DND-41 (cell line): ENCODE measurements around the gene SNN.

Experiments used
- ATAC-seq: fragments of 200-7000 bp; cut with Tn5 transposase; 3 replicates; pipeline ENCODE4 v1.9.1; 2021; ENCODE audit warnings: low read depth; ENCODE audit not compliant: insufficient read depth
- DNase-seq: peaks from one replicate; pipeline ENCODE4 v3.0.0-alpha.2; 2020
- H2AFZ ChIP-seq: 2 replicates; pipeline ENCODE4 v1.6.0; 2012; ENCODE audit warnings: low read depth, low read length
- H3K27ac ChIP-seq: 2 replicates; pipeline ENCODE4 v1.5.1; 2012; ENCODE audit warnings: low read length, inconsistent platforms
- H3K27me3 ChIP-seq: fragments of 200-600 bp; sonication (generic); 2 replicates; pipeline ENCODE4 v1.6.0; 2012; ENCODE audit warnings: low read length, mild to moderate bottlenecking, inconsistent platforms; ENCODE audit not compliant: insufficient read depth, poor library complexity
- H3K36me3 ChIP-seq: 2 replicates; pipeline ENCODE4 v1.5.1; 2012; ENCODE audit warnings: low read length, inconsistent platforms; ENCODE audit not compliant: insufficient read depth
- H3K4me1 ChIP-seq: 2 replicates; pipeline ENCODE4 v1.5.1; 2012; ENCODE audit warnings: mild to moderate bottlenecking, low read length; ENCODE audit not compliant: insufficient read depth
- H3K4me2 ChIP-seq: 2 replicates; pipeline ENCODE4 v1.6.0; 2012; ENCODE audit warnings: mild to moderate bottlenecking, moderate library complexity, low read length, inconsistent platforms; ENCODE audit not compliant: insufficient read depth
- H3K4me3 ChIP-seq, 2 experiments: fragments of 200-600 bp in 1 of 2; shearing (Covaris generic) in 1 of 2; 2 replicates each; pipeline ENCODE4 v1.5.1; 2012 to 2016; ENCODE audit warnings: inconsistent platforms in 2 of 2, low read length in 2 of 2, mild to moderate bottlenecking in 2 of 2, low read depth in 1 of 2, moderate library complexity in 1 of 2
- H3K79me2 ChIP-seq: 2 replicates; pipeline ENCODE4 v1.6.0; 2012; ENCODE audit warnings: low read length, inconsistent platforms; ENCODE audit not compliant: insufficient read depth
- H3K9ac ChIP-seq: 2 replicates; pipeline ENCODE4 v1.6.0; 2012; ENCODE audit warnings: low read depth, mild to moderate bottlenecking, inconsistent platforms, low read length, moderate library complexity
- H3K9me3 ChIP-seq: 2 replicates; pipeline ENCODE4 v1.5.1; 2012; ENCODE audit warnings: low read length, moderate library complexity, mild to moderate bottlenecking, inconsistent platforms; ENCODE audit not compliant: insufficient read depth, severe bottlenecking
- H4K20me1 ChIP-seq: 2 replicates; pipeline ENCODE4 v1.6.0; 2012; ENCODE audit warnings: low read length; ENCODE audit not compliant: insufficient read depth
- EZH2 ChIP-seq: IDR thresholded peaks from 3 replicates; pipeline ENCODE4 v1.6.1; 2012; ENCODE audit warnings: borderline replicate concordance, low read depth, mild to moderate bottlenecking, moderate library complexity, low read length, inconsistent platforms; ENCODE audit not compliant: severe bottlenecking
- TF ChIP-seq, protein P1 (sequence below): IDR thresholded peaks from 2 replicates; pipeline ENCODE4 v1.5.1; 2012; ENCODE audit warnings: borderline replicate concordance, low read length, moderate library complexity, mild to moderate bottlenecking; ENCODE audit not compliant: poor library complexity, severe bottlenecking; ENCODE audit errors: extremely low read depth

SNN gene

DNA sequence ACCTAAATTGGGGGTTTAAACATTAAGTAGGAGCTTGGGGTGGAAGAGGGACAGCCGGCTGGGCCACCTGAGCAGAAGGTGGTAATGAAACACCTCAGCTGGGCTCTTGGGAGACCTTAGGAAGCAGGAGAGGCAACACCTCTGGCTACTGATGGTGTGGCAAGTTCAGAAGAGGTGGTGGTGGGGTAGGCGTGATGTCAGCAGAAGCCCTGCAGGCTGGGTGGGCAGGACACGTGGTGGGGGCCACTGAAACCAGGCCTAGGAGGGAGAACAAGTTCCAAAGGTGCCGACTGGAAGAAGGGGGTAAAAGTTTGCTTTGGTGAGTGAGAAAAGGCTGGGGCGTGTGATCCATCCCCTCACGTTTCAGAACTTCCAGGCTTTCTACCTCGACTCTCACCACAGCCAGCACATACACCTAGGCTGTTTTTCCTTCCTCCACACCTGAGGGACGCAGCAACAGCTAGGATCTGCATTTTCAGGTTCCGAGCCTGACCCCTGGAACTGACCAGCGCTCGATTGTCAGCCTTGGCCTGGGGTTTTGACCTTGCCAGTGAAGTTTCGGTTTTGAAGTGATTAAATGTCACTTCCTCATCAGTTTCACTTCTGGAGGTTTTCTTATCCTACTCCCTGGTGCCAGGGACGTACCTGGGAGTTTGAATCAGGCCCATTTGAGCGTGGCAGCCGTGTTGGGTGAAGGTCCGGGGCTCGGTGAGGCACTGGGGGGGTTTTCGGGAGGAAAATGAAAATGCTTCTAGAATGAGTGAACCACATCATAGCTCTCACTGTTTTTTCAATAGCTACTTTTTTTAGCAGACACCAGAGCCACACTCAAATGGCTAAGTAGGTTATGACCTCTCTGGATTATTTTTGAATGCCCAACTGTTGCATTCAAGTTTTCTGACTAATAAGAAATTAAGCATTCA, 10.0 kb downstream of the SNN start:
- no peak overlapping the region for H3K4me2 ChIP-seq
- H3K27me3 ChIP-seq, result no peaks in the 10 kb centered on the region
- DNase-seq, result no peak
- no peak overlapping the region for H2AFZ ChIP-seq
- peaks cover 75% of the 10 kb centered on the region for H3K36me3 ChIP-seq
- H4K20me1 ChIP-seq, result peaks cover 44% of the 10 kb centered on the region
- TF ChIP-seq EZH2, result no peak
- TF ChIP-seq, protein P1, sequence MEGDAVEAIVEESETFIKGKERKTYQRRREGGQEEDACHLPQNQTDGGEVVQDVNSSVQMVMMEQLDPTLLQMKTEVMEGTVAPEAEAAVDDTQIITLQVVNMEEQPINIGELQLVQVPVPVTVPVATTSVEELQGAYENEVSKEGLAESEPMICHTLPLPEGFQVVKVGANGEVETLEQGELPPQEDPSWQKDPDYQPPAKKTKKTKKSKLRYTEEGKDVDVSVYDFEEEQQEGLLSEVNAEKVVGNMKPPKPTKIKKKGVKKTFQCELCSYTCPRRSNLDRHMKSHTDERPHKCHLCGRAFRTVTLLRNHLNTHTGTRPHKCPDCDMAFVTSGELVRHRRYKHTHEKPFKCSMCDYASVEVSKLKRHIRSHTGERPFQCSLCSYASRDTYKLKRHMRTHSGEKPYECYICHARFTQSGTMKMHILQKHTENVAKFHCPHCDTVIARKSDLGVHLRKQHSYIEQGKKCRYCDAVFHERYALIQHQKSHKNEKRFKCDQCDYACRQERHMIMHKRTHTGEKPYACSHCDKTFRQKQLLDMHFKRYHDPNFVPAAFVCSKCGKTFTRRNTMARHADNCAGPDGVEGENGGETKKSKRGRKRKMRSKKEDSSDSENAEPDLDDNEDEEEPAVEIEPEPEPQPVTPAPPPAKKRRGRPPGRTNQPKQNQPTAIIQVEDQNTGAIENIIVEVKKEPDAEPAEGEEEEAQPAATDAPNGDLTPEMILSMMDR, result no peak
- no peak for ATAC-seq
- H3K4me3 ChIP-seq, result no peak overlapping the region
- H3K9ac ChIP-seq, result no peak overlapping the region
- H3K27ac ChIP-seq, result 0 out of 2 replicates have a peak overlapping the region, but pooled peaks have one; percentile 9
- H3K4me1 ChIP-seq, result no peaks in the 10 kb centered on the region
- peaks cover 11% of the 10 kb centered on the region; the same call in 1 of the 2 replicates for H3K79me2 ChIP-seq
- H3K9me3 ChIP-seq, result no peaks in the 10 kb centered on the region

DNA sequence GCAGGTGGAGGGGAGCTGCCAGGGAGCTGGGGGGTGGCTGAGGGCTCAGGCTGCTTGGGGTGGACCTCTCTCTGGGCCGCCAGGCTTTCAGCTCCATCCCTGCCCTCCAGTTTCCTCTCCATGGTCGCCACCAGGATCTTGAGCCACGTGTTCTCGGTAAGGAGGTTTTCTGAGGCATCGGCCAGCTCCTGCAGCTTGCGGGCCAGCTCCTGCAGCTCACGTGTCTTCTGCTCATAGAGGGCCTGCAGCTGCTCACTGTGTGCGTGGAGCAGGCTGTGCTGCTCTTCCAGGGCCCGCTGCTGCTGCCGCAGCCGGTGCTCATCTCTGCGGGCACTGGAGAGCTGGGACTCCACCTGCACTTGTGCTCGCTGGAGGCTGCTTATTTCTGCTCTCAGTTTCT, 11.0 kb downstream of the SNN start:
- TF ChIP-seq EZH2, result no peak
- TF ChIP-seq, protein P1, result no peak
- Histone ChIP-seq H3K4me2 (no peak overlapping the region), H3K27me3 (no peaks in the 10 kb centered on the region), H3K79me2 (peaks cover 2% of the 10 kb centered on the region; the same call in 1 of the 2 replicates), H3K27ac (no peak overlapping the region), H3K36me3 (peaks cover 82% of the 10 kb centered on the region), H2AFZ (no peak overlapping the region), H4K20me1 (peaks cover 34% of the 10 kb centered on the region), H3K9me3 (no peaks in the 10 kb centered on the region), H3K4me1 (no peaks in the 10 kb centered on the region), H3K4me3 (no peak overlapping the region), H3K9ac (no peak overlapping the region)
- DNase-seq, result no peak
- no peak for ATAC-seq

DNA sequence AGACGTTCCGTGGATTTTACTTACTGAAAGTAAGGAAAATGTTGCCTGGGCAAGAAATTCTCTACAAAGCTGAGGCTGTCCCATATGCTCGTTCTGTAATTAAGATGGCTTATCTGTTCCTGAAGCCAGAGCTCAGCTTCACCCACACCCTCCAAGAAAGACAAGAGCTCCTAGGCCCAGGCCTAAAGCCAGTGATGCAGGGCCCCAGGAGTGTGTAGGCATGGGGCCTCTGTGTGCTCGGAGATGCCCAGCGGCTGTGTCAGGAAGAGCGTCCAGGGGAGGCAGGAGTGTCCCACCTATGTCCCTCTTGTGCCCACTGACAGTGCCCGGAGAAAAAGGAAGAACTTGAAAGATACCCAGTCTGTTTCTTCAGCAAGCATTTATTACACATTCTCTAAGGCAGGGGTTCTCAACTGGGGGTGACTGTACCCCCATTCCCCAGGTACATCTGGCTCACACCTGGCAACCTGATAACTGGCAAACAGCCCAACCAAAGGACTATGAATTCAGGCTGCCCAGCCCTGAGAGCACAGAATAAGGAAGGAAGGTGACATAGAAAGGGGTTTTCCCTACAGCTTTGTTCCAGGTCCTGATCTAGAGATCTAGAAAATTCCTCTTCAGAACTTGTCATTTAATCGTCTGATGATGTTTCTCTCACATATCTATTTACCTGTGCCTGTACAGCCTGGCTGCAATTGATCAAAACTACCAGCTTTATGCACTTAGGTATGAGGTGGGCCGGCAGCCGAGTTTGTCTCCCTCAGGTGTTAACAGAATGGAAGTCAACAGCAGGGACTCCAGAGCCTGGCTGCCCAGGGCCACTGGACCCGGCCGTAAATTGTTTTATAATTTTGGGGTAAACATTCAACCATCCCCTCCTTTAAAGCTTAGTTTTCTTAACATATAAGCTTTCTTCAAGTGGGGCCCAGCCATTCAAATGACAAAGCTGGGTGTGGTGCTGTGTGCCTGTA, 12.0 kb downstream of the SNN start:
- DNase-seq (no peak), ATAC-seq (no peak)
- no peak overlapping the region for H3K27ac ChIP-seq
- H3K4me1 ChIP-seq, result no peaks in the 10 kb centered on the region
- no peaks in the 10 kb centered on the region for H3K79me2 ChIP-seq
- H3K27me3 ChIP-seq, result no peaks in the 10 kb centered on the region
- peaks cover 27% of the 10 kb centered on the region for H4K20me1 ChIP-seq
- H3K9ac ChIP-seq, result no peak overlapping the region
- no peak overlapping the region for H3K4me2 ChIP-seq
- H2AFZ ChIP-seq, result no peak overlapping the region
- no peaks in the 10 kb centered on the region for H3K9me3 ChIP-seq
- no peak overlapping the region for H3K4me3 ChIP-seq
- no peak for TF ChIP-seq EZH2
- TF ChIP-seq, protein P1, result no peak
- H3K36me3 ChIP-seq, result peaks cover 91% of the 10 kb centered on the region
